Erythroblast (primary cell): ENCODE data around the gene GNG7.

Experiments used
- DNase-seq, 2 experiments: peaks; one replicate each; lab custom pipeline; 2025; lab: John Stamatoyannopoulos, UW
- GATA1 ChIP-seq: IDR thresholded peaks from 2 replicates; pipeline ENCODE4 v1.6.1; 2011; ENCODE audit warnings: low read depth, mild to moderate bottlenecking, control low read depth, low read length, moderate library complexity
- POLR2A ChIP-seq: IDR thresholded peaks from 2 replicates; pipeline ENCODE4 v1.6.1; 2011; ENCODE audit warnings: mild to moderate bottlenecking, low read length

The GNG7 gene

DNA sequence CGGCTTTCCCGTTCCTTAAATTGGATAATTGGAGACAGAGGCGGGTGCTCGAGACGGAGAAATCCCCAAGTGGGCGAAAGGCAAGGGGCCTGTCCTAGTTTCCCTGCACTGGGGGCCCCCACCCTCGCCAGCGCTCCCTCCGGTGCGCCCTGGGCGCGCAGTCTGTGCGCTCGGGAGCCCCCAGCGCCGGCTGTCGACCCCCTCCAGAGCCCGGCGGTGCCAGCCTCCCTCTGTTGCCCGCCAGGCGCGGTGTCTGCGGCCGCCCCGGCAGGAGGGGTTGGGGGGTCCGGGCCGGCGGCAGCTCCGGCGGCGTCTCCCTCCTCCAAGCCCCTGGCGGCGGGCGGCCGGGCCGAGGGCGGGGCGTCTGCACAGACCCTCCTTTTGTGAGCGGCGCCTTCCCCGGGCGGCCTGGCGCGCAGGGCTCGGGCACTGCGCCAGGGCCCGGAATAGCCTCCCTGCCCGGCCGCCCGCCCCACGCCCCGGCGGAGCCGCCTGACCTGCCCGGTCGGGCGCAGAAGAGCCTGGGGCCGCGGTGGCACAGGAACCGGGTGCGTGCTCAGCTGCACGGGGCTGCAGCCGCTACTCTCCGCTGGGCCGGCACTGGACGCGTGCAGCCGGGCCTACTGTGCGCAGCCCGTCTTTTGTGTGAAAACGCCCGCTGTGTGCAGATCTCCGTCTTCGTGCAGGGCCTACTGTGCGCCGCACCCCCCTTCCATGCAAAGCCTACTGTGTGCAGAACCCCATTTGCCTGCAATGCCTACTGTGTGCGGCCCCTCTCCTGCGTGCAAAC is 213.4 kb downstream of the GNG7 start:
- DNase-seq = no peak
- no peak for TF ChIP-seq GATA1
- TF ChIP-seq POLR2A = no peak

DNA sequence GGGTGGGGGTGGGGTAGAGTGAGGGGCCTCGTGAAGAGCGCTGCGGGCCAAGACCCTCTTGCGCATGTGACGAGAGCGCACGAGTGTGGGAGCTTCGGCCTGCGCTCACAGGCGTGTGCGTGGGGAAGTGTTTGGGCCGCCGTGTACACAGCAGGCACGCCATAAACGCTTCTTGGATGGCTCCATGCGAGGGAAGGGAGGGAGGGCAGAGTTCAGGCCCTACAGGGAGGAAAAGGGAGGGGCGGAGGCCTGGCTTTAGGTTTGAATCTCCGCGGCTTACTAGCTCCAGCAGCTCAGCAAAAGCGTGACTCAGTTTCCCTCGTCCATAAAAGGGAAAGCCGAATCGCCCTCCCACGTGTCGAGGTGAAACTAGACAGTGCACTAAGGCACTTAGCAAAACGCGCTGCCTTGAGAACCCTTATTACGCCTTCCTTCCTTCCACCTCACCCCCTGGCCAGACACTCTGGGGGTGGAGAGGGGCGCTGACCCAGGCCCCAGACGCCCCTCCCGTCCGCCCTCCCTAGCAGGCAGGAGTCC is 214.0 kb downstream of the GNG7 start:
- DNase-seq = no peak
- TF ChIP-seq POLR2A (no peak), GATA1 (no peak)

DNA sequence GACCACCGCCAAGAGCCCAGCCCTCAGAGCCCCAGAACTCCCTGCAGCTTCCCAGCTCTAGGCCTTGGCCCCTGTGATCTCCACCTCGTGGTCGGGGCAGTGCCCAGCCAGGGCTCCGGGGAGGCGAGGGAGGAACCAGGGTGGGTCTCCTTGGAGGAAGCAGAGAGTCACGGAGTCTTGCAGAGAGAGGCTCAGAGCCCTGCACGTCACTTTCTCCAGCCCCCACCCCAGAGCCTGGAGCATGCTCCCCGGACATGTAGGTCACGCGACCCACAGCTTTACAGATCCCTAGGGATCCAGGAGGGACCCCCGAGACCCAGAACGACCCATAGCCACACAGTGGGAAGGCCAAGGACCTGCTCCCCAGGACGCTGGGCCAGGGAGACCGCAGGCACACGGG is 214.7 kb downstream of the GNG7 start:
- TF ChIP-seq GATA1 (no peak), POLR2A (no peak)
- no peak for DNase-seq

DNA sequence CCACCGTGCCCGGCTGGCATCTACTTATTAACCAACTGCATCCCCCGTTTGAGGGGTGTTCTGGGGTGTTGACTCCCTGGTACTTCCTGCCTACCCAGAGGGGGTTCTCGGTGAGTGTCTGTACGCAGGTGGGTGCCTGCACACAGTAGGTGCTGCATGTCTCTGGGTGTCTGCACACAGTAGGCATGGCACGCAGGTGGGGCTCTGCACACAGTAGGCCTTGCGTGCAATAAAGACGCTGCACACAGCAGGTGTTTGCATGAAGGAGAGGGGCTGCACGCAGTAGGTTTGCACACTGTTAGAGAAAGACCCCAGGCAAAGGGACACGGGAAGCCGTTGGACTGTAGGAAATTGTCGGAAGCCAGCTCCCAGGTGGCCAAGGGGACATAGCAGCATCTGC is 215.4 kb downstream of the GNG7 start:
- TF ChIP-seq GATA1 (no peak), POLR2A (no peak)

DNA sequence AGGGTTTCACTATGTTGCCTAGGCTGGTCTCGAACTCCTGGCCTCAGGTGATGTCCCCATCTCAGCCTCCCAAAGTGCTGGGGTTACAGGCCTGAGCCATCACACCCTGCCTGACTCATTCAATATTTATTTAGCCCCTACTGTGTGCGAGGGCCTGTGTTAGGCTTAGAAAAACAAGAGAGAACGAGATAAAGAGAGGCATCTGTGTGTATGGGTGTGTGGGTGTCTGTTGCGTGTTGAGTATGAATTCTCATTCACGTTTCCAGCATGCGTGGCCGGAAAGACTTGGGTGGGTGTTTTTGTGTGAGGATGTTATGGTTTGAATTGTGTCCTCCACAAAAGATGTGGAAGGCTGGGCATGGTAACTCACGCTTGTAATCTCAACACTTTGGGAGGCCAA is 217.1 kb downstream of the GNG7 start:
- no peak for DNase-seq
- no peak for TF ChIP-seq GATA1
- TF ChIP-seq POLR2A = no peak

More for the DNA sequence above, 215.4 kb downstream of the GNG7 start:
- no peak for DNase-seq

DNA sequence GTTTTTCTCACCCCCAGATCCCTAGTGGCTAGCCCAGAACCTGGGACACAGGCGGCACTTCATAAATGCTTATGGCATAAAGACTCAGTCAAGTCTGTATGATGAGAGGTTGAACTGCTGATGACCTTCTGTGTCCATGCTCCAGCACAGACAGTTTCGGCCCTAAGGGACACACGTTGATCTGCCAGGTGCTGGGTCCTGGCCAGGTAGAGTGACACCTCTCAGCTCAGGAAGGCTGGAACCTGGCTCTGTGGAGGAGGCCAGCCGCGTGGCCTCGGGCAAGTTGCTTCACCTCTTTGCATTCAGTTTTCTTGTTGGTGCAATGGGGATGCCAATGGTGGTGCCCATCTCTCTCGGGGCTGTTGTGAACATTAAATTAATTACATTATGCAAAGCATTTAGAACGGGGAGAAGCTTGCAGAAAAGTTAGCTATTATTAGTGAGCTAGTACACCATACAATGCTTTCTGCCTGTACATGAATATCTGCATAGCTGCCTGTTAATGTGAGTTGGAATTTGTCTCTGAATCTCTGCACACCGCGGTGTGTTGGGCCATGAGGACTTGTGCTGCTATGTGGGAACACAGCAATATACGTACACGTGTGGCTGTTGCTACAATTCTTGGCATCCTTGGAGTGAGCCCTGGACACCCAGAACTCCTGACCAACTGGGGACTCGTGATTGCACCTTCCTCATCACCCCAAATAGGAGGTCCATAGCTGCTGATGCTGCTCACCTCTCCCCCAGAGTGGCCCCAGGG is 218.1 kb downstream of the GNG7 start:
- DNase-seq = no peak
- no peak for TF ChIP-seq GATA1
- no peak for TF ChIP-seq POLR2A

DNA sequence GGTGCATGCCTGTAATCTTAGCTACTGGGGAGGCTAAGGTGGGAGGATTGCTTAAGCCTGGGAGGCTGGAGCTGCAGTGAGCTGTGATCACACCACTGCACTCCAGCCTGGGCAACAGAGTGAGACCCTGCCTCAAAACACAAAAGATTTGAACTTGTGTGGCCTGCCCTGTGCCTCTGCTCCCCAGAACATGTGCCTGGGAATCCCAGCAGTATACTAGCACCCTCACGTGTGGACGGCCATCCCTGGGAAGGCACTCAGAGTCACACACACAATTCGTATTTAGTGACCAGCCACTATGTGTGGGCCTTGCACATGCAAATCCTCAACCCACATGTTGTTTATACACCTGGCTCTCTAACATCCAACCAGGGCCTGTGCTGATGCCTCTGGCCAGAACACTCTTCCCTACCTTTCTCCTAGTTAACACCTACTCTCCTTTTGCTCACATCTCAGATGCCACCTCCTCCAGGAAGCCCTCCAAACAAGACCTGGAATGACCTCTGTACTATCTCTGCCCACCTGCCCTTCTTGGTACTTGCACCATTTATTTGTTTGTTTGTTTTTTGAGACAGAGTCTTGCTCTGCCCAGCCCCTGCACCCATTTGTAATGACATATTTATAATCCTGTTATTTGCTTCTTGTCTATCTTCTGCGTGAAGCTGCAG is 218.9 kb downstream of the GNG7 start:
- no peak for DNase-seq
- TF ChIP-seq POLR2A = no peak
- TF ChIP-seq GATA1 = no peak

DNA sequence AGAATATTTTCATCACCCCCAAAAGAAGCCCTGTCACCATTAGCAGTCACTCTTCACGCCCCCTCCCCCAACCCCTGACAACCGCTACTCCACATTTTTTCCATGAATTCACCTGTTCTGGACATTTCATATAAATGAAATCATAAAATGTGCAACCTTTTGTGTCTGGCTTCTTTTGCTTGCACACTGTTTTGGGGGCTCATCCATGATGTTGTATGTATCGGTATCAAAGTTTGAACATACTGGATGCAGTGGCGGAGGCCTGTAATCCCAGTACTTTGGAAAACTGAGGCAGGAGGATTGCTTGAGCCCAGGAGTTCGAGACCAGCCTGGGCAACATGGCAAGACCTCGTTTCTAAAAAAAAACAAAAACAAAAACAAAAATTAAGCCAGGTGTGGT is 219.4 kb downstream of the GNG7 start:
- DNase-seq = no peak
- TF ChIP-seq POLR2A (no peak), GATA1 (no peak)

DNA sequence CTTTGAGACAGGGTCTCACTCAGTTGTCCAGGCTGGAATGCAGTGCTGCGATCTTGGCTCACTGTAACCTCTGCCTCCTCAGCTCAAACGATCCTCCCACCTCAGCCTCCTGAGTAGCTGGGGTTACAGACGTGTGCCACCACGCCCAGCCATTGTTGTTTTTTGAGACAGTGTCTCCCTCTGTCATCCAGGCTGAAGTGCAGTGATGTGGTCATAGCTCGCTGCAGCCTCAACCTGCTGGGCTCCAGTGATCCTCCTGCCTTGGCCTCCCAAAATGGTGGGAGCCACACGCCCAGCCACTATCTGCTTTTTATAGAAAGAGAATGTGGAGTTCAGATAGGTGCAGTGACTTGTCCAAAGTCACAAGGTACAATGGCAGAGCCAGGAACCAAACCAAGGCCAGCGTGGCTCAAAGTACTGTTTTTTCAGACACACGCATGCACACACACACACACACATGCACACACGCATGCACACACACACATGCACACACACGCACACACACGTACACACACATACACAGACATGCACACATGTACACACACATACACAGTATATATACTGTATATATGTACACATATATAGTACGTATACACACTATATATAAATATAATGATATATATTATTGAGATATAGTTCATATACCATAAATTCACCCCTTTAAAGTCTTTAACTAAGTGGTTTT is 220.0 kb downstream of the GNG7 start:
- DNase-seq = no peak
- TF ChIP-seq GATA1 (no peak), POLR2A (no peak)

DNA sequence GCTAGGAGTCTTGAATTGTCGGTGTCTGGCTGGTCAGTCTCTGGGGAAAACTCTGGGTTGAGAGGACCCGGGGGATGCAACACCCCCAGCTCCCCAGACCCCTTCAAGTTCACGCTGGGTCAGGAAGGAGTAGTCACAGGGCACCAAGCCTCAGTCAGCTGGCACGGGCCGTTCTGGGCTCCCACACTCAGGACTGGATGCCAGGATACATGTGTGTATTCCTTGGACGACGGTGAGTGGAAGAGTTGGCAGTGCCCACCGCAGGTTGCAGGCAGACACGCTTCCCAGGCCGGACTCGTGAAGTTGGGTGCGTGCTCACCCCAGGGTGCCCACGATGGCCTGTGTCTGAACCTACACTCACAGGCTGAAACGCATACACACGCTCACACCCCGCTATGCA is 221.0 kb downstream of the GNG7 start:
- no peak for DNase-seq
- TF ChIP-seq GATA1 (no peak), POLR2A (no peak)

DNA sequence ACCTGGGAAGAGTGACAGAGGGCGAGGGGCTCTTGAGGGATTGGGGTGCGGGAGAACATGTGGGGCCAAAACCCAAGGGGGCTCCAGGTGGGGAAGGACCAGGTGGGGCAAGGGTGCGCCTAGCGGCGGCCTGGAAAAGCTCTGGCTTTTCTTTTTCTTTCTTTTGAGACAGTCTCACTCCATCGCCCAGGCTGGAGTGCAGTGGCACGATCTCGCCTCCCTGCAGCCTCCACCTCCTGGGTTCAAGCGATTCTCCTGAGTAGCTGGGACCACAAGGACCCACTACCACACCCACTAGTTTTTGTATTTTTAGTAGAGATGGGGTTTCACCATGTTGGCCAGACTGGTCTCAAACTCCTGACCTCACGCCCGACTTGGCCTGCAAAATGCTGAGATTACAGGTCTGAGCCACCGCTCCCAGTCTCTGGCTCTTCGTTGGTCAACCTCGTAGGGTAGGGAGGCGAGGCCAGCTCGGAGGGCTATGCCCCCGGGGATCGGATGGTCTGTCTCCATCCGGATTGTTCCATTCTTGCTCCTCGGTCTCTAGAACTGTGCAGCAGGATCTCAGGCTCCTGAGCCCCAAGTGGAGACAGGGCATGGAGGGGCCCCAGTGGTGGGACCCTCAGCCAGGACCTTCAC is 222.8 kb downstream of the GNG7 start:
- DNase-seq = no peak
- TF ChIP-seq GATA1 (no peak), POLR2A (no peak)

DNA sequence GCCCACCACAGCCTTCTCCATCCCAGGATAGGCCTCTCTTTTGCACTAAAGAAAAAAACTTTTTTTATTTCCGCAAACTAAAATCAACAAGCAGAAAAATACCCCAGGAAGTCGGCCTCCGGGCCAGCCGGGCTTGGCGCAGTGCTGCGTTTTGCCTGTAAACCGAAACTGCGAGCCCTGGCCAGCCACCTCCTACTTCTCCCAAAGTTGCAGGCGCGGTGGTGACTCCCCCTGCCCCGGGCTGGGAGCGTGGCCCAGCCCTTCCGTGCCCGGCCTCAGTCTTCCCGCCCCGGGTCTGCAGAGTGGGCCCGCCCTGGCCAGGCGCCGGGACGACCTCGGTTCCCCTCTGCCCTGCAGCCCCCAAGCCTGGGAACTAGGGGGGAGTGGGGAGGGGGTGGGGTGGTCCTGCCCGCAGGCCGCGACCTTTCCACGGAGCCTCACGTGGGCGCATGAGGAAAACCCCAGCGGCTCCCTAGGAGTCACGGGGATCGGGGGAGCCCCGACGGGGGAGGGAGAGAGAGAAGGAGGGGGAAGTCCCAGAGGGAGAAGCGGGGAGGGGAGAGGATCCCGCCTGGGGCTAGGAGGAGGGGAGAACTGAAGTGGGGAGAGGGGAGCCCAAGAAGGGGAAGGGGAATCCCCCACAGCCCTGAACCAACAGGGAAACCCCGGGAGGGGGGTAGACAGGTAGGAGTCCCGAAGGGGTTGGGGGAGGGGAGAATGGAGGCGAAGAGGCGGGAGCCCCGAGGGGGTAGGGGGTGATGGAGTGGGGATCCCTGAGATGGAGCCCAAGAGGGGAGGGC is 223.5 kb downstream of the GNG7 start:
- DNase-seq = peak in 1 of 2 experiments; percentile 52
- TF ChIP-seq POLR2A (no peak), GATA1 (no peak)
